HG03521 (cell line): ENCODE data around the gene REXO1.

ENCODE experiments used
- ATAC-seq: cut with Tn5 transposase; IDR thresholded peaks from one replicate; pipeline ENCODE4 v1.9.1; 2021; ENCODE audit warnings: mild to moderate bottlenecking, moderate library complexity; ENCODE audit not compliant: unreplicated experiment

REXO1 gene

DNA sequence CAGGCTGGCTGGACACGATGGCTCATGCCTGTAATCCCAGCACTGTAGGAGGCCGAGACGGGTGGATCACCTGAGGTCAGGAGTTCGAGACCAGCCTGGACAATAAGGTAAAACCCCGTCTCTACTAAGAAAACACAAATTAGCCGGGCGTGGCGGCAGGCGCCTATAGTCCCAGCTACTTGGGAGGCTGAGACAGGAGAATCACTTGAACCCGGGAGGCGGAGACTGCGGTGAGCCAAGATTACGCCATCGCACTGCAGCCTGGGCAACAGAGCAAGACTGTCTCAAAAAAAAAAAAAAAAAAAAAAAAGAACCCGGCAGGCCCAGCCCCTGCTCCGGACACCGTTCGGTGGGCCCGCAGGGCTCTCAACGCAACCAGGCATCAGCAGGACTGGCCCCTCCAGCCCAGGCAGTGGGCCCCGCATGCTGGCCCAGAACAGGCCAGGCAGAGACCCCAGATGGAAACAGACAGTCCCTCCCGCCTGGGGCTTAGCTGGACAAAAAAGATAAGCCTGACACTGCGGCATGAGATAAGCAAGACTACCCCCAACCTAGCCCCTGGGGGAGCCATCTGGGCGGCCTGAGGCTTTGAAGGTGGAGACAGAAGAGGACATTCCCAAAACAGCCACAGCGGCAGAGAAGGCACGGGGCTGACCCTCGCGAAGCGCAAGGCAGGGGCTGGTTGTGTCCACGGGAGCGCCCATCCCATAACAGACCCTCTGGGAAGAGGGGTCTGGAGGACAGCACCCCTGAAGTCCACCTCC is 11.6 kb downstream of the REXO1 start:
- no peak for ATAC-seq

DNA sequence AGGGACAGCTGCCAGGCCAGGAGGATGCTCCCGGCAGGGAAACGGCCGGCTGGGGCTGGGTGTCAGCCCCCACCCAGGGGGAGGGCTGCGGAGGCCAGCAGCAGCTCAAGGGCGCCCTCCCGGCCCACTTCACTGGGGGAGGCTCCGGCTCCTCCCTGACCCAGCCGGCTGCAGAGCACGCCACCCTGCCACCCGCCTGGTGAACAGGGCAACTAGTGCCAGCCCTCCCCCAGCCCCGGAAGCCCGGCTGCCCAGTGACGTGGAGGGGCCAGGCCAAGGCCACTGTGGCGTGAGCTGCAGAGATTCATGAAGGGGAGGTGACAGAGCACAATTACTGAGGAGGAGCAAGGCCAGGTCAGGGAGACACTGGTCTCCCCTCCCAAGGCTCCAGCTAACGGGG is 14.7 kb downstream of the REXO1 start:
- no peak for ATAC-seq

DNA sequence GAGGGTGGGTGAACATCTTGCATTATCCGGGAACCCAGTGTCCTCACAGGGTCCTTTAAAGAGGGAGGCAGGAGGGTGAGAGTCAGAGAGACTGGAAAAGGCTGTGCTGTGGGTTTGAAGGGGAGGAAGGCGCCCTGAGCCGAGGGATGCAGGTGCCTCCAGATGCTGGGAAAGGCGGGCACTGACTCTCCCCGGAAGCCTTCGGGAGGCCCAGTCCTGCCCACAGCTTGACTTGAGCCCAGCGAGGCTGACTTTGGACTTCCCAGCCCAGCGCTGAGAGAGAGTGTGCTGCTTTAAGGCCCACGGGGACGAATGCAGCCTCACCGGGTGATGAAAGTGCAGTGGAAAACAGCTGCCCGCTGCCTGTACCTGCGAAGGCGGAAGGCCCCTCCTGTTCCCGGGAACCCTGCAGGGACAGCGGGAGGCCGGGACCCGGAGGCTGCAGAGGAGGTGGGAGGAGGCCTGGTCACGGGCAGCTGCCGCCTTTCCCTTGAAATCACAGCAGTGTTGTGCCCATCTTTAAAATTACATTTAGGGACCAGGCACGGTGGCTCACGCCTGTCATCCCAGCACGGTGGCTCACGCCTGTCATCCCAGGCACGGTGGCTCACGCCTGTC is 16.1 kb downstream of the REXO1 start:
- no peak for ATAC-seq

DNA sequence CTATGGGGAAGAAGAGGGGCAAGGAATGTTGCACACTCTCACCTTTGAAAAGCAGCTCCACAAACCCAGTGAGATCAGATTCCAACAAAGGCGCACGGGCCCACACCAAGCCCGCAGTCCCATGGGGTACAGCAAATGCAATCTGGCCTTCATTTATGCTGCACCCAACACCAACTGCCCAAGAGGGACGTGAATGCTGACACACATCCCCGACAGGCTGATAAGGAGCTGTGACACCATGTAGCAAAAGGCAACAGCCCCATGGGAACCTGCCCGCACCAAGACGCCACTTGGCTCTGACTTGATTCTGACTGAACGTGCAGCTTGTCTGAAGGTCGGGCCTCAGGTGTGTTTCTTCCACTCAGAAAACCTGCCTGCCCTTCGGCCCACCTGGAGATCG is 17.3 kb downstream of the REXO1 start:
- no peak for ATAC-seq

DNA sequence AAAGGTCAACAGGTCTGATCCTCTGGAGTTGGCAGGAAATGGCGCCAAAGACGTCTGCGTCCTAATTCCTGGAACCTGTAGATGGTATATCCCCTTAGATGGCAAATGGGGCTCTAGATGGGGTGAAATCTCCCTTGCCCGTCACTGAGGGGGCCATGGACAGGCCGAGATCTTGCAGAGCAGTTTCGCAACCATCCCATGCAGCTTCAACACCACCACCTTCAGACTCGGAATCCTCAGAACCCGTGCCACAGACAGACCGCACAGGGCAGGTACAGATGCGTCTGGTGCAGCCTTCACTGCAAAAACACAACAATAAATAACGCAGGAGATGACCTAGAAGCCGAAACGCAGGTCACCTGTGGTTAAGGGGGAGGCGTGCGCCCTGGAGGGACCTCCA is 17.7 kb downstream of the REXO1 start:
- ATAC-seq, result no peak

DNA sequence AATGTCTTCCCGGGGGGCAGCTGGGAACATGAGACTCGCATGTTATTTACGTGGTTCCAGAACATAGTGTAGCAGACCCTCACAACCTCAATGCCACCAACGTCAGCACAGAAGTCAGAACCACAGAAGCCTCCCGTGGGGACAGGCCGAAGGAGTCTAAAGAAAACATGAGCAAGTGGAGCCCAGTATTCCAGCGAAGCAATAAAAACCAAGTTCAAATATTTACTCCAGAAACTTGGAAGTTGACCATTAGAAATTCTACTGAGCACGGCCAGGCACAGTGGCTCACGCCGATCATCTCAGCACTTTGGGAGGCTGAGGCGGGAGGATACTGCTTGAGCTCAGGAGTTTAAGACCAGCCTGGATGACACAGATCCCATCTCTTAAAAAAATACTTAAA is 18.3 kb downstream of the REXO1 start:
- no peak for ATAC-seq

DNA sequence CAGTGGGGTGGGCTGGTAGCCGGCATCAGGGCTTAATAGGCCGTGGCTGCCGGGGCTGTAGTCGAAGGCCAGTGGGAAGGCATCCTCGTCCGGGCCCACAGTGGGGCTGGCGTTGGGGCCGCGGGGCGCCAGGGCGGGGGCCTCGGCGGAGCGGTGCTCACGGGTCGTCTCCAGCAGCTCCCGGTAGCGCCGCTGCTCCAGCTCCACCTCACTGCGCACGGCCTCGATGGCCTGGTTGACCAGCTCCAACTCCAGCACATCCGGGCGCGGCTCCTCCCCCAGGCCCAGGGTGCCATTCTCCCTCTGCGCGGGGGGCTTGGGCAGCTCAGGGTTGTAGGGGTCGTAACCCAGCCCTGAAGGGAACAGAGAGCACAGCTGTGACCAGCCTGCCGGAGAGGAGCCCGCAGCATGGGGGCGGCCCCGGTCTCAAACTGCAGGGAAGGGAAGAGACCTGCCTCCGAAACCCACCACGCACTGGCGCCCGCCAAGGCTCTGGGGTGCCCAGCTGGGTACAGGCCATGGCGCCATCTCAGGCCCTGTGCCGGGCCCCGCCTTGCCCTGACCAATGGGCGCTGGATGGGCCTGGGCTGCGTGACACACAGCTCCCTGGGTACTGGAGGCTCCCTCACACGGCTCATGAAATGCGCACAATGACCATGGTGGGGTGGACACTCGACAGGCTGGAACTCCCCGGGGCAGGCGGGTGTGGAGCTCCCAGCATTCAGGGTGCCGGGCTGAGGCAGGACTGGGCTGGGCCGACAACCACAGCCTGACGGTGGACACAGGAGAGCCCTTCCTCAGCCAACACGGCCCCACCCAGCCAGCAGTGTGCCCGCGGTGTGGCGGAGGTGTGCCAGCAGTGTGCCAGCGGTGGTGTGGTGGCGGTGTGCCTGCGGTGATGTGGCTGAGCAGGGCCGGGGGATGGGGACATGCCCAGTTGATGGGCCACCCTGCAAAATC is 19.7 kb downstream of the REXO1 start:
- ATAC-seq, result no peak

DNA sequence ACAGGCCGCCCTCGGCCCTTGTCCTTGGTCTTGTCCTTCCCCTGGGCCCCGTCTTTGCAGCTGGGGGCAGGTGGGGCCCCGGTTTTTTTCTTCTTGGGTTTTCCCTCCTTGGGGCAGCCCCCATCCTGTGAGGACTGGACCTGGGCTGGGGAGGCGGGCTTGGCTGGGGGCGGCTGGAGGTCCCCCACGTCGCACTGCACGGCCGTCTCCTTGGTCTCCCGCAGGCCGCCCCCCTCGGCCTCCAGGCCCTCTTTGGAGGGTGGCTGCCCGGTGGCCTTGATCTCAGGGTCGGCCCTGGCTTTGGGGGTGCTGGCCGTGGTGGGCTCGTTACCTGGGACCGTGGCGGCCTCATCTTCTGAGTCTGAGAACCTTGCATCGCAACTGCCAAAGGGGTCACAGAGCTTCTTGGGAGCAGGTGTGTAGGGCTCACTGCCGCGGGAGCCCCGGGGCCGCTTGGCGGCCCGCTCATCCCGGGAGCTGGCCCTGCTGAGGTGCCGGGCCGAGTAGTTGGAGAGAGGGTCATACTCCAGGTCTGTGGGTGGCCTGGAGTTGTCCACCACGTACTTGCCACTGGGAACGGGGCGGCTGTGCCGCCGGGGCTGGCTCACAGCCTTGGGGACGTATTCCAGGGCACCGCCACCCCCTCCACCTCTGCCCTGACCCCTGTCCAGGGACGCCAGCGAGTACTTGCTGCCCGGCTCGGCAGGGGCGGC is 20.6 kb downstream of the REXO1 start:
- ATAC-seq, result no peak

DNA sequence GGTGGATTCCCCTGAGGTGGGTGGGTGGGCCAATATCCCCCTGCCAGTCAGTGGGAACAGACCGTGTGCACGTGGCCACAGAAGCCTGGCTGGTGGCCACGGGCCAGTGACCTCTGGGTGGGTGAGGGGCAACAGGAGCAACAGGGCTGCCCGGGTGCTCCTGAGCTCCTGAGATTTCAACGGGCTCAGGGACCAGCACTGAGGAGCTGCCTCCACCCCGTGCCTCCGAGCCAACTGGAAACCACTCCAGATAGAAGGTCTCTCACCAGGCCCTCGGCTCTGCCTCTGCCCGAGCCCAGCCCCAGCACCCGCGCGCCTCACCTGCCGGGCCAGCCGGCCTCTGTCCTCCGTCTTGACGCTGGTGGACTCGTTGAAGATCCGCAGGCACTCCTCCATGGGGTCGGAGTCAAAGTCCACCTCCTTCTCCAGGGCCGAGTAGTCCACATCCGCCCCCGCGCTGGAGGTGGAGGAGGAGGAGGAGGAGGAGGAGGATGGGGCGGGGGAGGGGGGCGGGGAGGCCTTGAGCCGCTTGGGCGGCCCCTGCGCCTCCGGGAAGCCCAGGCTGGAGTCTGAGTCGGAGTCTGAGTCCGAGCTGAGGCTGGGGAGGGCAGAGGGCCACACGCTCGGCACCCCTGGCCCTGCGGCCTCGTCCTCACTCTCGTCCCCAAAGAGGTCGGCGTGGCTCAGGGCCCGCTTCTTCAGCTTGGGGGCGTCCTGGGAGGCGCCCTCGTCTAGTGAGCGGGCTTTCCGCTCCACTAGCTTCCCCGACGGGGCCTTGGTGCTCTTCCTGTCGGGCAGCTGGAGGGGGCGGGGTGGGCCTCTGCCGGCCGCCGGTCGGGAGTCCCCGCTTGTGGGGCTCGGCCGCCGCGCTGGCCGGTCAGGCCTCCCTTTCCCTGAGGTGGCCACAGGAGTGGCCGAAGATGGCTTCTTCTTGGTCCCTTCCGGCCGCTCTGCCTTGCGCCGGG is 21.4 kb downstream of the REXO1 start:
- no peak for ATAC-seq

DNA sequence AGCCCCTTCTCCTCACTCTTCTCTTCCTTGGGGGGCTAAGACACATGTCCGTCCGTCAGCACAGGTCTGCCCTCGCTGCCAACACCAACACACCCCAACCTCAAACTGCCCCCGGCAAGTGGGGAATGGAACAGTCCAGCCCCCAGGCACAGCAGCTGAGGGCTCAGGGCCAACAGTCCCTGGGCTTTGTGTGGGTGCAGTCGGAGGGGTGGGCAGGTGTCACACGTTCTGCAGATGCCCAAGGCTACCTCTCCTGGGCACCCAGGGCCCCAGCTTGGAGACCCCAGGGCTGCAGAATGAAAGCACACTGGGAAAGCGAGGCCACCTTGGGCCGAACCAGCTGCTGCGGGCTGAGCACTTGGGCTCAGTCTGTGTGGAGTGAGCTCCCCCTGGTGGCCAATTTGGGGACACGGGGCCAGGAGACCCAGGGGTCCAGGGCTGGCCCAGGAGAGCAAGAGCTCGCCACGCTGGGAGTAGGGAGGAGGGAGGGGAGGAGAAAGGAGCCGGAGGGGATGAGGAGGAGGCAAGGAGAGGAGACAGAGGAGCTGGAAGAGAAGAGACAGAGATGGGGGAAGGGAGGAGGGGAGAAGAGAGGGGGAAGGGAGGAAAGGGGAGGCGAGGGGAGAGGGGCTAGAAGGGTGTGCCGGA is 22.2 kb downstream of the REXO1 start:
- no peak for ATAC-seq

DNA sequence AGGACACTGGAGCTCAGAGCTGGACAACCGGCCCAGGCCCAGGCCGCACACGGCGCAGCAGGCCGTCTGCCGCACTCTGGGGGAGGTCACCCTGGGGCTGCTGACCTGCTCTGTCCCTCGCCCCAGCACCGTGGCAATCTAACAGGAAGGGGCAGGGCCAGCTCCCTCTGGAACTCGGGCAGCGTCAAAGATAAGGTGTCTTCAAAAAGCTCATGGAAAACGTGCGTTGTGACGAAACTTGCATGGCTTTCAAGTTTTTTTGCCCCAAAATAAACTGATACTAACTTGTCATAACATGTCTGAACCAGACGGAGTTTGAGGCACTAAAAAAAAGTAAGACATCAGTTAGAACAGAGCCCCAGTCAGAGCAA is 24.0 kb downstream of the REXO1 start:
- ATAC-seq, result no peak

DNA sequence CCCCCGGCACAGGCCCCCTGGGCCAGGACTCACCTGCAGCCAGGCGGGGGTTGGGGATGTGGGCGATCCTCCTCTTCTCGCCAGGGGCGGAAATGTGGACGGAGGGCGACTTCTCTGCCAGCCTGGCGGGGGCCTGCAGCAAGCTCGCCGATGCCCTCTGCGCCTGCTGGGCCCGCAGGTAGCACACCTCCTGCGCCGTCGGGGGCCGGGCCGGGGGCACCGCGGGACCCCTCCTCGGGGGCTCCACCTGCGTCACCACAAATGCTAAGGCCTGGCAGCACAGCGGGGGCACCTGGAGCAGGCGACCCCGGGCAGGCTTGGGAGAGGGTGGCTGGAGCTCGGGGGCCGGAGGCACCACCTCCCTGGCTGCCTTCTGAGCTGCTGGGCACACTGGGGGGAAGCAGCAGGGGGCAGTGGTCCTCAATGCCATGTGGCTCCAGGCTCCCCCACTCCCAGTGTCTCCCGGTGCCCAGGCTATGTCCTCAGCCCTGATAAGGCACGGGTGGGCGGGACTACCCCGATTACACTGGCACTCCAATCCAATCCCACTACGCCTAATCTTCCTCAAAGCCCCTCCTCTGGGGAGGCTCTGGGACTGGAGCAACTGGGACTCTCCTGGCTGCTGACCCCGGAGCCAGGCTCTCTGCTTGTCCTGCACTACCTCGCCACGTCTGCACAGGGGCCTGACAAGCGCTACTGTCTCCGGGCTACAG is 24.6 kb downstream of the REXO1 start:
- ATAC-seq, result no peak

DNA sequence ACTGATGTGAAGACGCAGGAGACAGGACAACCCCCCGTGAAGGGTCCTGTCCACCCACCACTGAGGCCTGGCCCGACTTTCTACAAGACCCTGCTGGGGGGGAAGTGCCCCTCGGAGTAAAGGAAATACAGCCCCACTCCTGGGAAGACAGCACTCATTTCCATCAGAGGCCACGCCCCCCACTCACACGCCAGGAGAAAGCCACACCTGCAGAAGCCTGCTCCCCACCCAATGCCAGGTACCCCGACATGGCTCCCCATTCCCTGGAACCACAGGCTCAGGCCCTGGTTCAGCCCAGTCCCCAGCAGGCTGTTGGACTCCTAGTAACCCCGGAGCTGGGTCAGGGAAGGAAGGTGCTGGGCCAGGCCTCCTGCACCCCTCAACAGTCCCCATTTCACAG is 25.3 kb downstream of the REXO1 start:
- no peak for ATAC-seq

DNA sequence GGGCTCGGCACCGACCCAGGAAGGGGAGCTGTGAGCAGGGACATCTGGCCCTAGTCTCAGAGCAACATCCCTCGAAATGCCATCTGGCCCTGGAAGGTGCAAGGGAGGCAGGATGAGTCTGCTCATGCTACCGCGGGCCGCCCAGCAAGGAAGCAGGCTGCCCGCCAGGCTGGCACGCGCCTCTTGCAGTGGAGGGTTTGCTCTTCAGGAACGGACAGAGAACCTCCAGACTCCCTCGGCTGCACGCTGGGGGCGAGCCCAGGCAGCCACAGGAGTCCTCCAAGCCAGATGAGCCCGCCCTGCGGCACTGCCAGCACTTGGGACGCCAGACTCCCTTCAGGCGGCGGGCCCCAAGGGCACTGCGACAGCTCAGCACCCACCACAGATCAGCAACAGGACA is 26.1 kb downstream of the REXO1 start:
- ATAC-seq, result no peak

DNA sequence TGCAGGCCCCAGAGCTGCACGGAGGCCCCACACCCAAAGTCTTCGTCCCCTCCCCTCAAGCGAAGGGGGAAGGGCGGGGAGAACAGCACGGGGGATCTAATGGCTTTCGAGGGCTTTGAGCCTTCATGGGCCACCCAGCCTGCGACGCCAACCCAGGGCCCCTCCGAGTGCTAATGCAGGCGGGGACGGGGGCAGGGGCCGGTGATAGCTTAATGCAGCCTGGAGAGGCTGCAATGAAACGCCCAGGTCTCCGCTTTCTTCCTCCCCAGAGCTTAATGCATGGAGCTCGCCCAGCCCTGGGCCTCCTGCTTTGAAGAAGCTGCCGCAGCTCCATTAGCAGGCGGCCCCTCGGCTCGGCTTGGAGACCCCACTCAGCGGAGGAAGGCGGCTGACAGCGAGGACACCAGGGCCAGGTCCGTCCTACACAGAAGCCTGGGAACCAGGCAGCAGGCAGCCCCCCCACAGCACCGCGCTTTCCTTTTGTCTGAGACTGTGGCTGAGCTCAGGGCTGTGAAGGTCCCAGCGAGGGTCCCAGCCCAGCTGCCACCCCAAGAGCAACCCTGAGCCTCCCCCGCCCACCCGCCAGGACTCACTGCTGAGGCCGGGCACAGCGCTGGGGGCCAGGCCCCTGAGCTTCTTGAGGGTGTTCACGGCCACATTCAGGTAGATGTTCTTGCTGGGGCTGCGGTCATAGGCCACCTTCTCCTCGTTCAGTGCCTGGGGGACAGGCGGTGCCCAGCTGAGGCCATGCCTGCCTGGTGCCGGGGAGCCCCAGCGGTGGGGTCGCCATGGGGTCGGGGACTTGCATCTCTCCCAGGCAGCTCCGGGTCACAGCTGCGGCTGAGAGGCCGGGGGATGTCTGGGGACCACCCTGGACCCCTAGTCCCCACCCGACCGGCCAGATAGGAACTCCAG is 28.7 kb downstream of the REXO1 start:
- no peak for ATAC-seq

DNA sequence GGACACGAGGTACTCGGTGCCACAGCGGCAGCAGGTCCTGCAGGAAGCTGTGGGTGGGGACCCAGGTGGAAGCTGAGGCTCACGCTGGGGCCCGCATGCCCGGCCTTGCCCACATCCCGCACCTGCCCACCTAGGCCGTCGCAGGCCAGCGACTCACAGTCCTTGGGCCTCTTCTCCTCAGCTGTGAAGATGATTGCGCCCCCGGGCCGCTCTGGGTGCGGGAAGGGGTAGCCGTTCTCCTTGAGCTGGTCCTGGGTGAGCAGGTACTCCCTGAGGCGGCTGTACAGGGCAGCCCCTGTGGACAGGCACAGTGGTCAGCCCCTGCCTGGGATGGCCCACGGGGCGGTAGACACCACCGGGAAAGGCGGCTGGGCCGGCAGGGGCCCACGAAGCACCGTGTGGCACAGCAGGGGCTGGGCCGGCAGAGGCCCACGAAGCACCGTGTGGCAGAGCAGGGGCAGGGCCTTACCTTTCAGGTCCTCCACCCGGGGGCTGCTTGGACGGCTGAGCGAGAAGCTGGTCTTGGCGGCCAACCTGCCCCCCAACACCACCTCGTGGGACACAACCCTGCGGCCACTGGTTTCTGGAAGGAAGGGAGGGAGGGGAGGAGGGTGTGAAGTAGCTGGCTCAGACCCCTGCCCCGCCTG is 29.6 kb downstream of the REXO1 start:
- ATAC-seq, result no peak

DNA sequence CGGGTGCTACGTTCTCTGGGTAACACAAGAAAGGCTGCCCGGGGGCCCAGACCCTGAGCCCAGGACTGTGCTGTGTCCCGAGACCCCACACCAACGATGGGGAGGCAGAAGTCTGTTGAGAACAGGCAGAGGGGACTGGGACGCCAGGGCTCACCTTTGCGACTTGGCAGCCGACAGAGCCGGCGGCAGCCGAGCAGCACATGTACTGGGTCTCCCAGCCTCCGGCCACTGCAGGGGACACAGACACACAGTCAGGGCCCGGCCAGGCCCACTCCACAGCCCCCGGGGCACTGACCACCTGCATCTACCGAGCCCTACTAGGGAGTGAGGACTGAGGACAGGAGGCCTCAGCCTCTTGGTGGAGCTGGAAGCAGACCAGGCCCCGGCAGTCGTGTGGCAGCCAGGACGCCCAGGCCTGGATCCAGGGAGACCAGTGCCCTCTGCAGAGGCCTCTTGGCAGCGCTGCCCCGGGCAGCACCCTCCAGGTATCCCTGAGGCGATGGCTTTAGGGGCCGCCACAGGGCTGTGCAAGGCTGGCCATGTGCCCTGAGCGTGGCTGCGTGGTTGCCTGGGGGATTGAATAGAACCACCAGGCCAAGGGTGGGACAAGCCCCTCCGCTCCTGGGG is 30.6 kb downstream of the REXO1 start:
- ATAC-seq, result no peak
